GM10266 (cell line): Measurements from ENCODE around the gene APBB1IP.
"Not testable (repeated sequence)": the region's sequence is repeated elsewhere in the genome, so short reads cannot be mapped to it uniquely, and the experiment has no call there.

Experiments used
- DNase-seq: peaks from one replicate; pipeline ENCODE4 v3.0.0; 2012; ENCODE audit errors: extremely low spot score
- TF ChIP-seq, protein P1 (sequence below): IDR thresholded peaks from 2 replicates; pipeline ENCODE4 v1.5.1; 2012; ENCODE audit warnings: mild to moderate bottlenecking, low read depth; ENCODE audit not compliant: control insufficient read depth, insufficient read depth; ENCODE audit errors: missing control alignments

Gene APBB1IP

DNA sequence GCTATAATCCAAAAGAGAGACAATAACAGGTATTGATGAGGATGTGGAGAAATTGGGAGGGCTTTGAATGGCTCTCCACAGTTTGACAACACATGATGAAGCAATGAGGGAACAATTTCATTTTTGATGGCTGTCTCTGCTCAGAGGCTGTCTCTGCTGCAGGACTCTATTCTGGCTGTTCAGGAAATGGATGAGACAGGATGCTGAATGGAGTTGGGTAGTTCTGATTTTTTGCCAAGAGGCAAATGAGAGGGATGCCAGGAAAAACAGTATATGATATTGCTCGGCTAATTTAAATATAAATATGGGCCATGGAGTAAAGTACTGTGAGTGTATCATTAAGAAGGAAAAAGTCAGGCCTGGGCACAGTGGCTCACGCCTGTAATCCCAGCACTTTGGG, 16.8 kb downstream of the APBB1IP start:
- DNase-seq = no peak
- TF ChIP-seq, protein P1, sequence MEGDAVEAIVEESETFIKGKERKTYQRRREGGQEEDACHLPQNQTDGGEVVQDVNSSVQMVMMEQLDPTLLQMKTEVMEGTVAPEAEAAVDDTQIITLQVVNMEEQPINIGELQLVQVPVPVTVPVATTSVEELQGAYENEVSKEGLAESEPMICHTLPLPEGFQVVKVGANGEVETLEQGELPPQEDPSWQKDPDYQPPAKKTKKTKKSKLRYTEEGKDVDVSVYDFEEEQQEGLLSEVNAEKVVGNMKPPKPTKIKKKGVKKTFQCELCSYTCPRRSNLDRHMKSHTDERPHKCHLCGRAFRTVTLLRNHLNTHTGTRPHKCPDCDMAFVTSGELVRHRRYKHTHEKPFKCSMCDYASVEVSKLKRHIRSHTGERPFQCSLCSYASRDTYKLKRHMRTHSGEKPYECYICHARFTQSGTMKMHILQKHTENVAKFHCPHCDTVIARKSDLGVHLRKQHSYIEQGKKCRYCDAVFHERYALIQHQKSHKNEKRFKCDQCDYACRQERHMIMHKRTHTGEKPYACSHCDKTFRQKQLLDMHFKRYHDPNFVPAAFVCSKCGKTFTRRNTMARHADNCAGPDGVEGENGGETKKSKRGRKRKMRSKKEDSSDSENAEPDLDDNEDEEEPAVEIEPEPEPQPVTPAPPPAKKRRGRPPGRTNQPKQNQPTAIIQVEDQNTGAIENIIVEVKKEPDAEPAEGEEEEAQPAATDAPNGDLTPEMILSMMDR = no peak

DNA sequence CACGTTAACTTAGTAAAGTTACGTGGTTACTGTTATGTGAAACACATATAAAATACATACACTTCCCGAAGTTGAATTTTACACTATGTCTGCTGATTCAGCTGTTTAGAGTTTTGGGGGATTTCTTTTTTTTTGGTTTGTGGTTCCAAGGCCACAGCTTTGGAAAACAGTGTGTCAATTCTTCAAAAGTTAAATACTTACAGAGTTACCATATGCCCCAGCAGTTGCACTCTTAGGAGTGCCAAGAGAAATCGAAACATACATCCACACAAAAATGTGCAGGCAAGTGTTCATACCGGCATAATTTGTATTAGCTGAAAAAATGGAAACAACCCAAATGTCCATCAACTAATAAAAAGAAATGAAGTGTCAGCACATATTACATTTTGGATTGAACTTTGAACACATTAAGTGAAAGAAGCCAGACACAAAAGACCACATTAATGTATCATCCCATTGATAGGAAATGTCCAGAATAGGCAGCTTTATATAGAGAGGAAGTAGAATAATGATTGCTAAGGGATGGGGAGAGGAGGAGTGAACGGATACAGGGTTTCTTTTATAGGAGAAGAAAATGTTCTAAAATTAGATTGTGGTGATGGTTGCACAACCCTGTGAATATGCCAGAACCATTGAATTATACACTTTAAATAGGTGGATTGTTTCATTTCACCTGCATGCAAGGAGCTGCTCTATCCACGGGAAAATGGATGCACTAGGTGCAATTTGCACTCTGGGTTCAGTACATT, 17.6 kb downstream of the APBB1IP start:
- DNase-seq = no peak
- TF ChIP-seq, protein P1 = no peak

DNA sequence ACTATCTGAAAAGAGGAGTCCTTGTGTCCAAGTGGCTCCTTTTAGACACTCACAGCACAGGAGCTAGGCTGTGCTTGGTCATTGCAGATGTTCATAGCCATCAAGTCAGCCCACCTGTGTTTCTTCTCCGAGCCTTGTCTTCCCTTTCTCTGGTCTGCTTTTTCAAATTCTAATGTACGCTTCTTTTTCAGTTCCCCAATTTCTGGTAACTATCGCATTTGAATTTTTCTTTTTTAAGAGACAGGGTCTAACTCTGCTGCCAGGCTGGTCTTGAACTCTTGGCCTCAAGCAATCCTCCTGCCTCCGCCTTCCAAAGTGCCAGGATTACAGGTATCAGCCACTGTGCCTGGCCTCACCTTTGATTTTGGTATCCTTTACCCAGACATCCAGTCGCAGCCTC, 18.9 kb downstream of the APBB1IP start:
- TF ChIP-seq, protein P1 = no peak
- DNase-seq = no peak

DNA sequence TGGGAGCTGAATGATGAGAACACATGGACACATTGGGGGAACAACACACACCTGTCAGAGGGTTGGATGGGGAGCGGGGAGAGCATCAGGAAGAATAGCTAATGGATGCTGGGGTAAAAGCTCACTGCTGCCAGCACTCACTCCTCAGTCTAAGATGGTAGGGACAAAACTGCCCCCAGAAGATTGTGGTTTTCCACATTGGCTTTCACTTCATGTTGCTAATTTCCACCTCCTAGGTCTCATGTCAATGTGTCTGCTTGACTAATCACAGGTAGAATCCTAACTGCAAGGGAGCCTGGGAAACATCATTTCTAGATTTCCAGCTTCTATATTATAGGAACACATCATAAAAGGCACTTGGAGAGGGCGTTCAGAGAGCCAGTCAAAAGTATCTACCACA, 22.6 kb downstream of the APBB1IP start:
- DNase-seq = no peak
- TF ChIP-seq, protein P1 = no peak

DNA sequence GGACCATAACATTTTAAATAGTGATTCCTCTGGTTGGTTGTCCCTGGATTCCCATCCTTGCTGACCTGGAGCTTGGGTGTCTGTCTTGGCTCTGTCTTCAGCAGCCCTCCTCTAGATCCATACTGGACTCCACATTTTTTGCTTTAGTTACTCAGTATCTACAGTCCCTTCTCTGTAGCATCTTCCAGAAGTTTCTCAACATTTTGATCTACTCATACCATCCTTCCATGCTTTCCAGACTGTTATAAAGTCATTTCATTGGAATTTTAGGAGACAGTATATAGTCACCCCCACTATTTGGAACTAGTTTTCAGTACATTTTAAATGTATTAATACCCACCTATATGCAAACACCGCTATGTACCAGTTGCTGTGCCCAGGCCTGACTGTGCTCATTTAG, 25.8 kb downstream of the APBB1IP start:
- DNase-seq = no peak
- TF ChIP-seq, protein P1 = no peak

DNA sequence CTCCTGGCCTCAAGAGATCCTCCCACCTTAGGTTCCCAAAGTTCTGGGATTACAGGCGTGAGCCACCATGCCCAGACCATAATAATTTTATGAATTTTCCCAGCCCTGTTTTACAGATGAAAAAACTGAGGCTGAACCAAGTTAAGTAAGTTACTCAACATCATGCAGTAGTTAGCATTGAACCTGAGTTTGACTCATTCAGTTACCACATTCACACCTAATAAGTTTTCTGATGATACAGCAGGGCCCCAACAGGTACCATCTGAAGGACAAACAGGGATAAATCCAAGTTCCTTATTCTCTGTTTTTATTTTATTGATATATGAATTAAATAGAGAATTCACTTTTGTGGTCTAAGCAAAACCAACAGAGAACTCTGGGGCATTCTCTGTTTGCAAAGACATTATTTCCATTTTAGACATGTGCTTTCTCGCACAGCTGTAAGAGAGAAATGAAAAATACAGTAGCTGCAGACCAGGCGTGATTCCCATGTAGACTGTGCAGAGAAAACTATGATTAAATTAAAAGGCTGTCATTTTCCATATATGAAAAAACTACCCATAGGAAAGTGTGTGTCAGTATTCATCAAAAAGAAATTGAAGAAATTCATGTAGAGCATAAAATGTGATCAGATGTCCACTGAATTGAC, 26.6 kb downstream of the APBB1IP start:
- DNase-seq = no peak
- TF ChIP-seq, protein P1 = no peak

DNA sequence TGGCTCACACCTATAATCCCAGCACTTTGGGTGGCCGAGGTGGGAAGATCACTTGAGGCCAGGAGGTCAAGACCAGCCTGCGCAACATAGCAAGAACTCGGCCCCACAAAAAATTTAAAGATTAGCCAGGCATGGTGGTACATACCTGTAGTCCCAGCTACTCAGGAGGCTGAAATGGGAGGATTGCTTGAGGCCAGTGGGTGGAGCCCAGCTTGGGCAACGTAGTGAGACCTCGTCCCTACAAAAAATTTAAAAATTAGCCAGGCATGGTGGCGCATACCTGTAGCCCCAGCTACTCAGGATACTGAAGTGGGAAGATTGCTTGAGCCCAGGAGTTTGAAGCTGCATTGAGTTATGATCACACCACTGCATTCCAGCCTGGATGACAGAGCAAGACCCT, 28.4 kb downstream of the APBB1IP start:
- not testable (repeated sequence) for DNase-seq
